ENCODE measurements around the gene NTN1.

NTN1 gene

DNA sequence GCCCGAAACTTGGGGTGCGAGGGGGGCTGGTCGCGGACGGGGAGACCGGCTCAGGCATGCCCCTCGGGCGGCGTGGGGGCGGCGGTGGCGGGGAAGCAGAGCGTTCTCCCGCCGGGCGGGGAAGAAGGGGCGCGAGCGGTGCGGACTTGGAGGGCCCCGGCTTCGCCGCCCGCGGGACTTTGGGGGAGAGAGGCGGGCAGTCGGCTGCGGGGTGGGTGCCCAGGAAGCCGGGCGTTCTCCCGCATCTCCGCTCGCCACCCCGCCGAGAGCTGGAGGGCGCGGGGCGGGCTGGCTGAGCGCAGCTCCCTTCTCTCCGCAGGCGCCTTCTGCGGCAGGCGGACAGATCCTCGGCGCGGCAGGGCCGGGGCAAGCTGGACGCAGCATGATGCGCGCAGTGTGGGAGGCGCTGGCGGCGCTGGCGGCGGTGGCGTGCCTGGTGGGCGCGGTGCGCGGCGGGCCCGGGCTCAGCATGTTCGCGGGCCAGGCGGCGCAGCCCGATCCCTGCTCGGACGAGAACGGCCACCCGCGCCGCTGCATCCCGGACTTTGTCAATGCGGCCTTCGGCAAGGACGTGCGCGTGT, 772 bp downstream of the NTN1 start:
- Histone ChIP-seq H3K9ac (peak overlapping the region; percentile 34; the same call in 1 of the 2 replicates), H3K27me3 (peaks cover 85% of the 10 kb centered on the region), H3K9me3 (peaks cover 10% of the 10 kb centered on the region), H3K4me3 (peak overlapping the region; percentile 82), H3K4me1 (peaks cover 17% of the 10 kb centered on the region), H3K27ac (no peak overlapping the region), H3K4me2 (peak overlapping the region; percentile 99), H3K36me3 (no peaks in the 10 kb centered on the region), H4K20me1 (peaks cover 35% of the 10 kb centered on the region)
- TF ChIP-seq Cebpa-rat (IDR thresholded peaks at IDR 0.05), result no peak

GRCh38 chr17:9022573-9023391, 1.5 kb downstream of the NTN1 start:
- Histone ChIP-seq H3K36me3 (no peaks in the 10 kb centered on the region), H3K27me3 (peaks cover 78% of the 10 kb centered on the region), H3K4me2 (peak overlapping the region; percentile 99), H3K9ac (no peak overlapping the region), H3K27ac (no peak overlapping the region), H4K20me1 (peaks cover 35% of the 10 kb centered on the region), H3K4me1 (peaks cover 17% of the 10 kb centered on the region), H3K4me3 (peak overlapping the region; percentile 82), H3K9me3 (peaks cover 10% of the 10 kb centered on the region)
- TF ChIP-seq Cebpa-rat (IDR thresholded peaks at IDR 0.05), result no peak

DNA sequence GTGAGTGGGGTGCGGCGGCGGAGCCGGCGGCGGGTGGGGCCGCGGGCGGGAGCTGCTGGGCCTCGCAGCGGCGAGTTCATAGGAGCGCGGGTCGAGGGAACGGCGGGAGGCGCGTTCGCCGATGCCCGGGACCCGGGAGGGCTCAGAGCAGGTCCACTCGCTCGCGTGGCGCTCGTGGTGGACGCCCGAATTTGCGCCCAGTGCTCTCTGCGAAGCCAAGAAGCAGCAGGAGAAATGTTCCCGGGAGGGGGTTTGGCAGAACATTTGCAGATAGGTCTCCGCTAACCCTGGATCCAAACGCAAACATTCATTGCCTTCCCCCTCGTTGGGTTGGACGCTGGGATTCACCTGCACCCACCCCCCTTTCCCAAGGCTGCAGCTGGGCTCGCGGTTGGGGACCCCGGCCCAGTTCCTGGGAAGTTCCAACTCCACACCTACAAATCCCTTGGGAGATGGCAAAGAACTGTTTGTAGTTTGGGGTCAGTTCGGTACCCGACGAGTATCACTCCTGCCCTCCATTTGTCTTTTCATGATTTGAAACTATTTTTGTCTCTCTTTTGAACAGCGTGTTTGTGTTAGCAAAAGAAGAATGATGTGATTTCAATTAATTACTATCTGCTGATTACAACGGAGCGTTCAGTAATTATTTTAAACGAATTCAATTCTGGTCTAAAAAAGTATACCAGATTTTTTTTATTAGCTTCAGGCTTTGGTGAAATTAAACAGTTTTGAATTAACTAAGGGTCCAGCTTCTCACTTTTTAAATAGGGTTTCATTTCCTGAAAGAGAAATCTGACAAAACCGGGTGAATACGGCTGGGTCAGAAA, 2.3 kb downstream of the NTN1 start:
- Histone ChIP-seq H3K4me1 (peaks cover 17% of the 10 kb centered on the region), H3K27ac (no peak overlapping the region), H3K4me3 (peak overlapping the region; percentile 82; the same call in 1 of the 2 replicates), H4K20me1 (peaks cover 35% of the 10 kb centered on the region), H3K36me3 (no peaks in the 10 kb centered on the region), H3K4me2 (no peak overlapping the region), H3K9ac (no peak overlapping the region), H3K27me3 (peaks cover 71% of the 10 kb centered on the region), H3K9me3 (peaks cover 10% of the 10 kb centered on the region)
- no peak for TF ChIP-seq Cebpa-rat (IDR thresholded peaks at IDR 0.05)

- Histone ChIP-seq H3K27ac (no peak overlapping the region), H3K9ac (no peak overlapping the region), H3K4me2 (no peak overlapping the region), H3K27me3 (peaks cover 66% of the 10 kb centered on the region), H3K36me3 (no peaks in the 10 kb centered on the region), H3K9me3 (peaks cover 10% of the 10 kb centered on the region), H4K20me1 (peaks cover 35% of the 10 kb centered on the region), H3K4me3 (no peak overlapping the region), H3K4me1 (peaks cover 17% of the 10 kb centered on the region)
- TF ChIP-seq Cebpa-rat (IDR thresholded peaks at IDR 0.05), result no peak
Observed at GRCh38 chr17:9024497-9024896, 3.2 kb downstream of the NTN1 start.

DNA sequence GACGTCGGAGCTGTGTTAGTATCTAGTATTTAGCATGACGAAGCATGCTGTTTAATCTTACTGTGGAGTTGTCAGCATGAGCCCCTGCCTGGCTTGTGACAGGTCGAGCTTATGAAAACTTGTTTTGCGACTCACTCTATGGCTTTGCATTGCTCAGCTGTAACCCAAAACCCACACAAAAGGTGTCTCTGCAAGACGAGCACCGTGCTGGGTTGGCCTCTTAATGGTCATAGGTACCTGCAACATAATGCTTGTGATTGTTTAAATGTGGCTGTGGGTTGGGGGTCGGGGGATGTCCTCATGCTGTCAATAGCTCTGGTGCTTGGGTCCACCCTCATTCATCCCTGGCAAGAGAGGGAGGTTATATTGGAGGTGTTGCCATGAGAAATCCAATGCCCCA, 5.4 kb downstream of the NTN1 start:
- no peak for TF ChIP-seq Cebpa-rat (IDR thresholded peaks at IDR 0.05)
- Histone ChIP-seq H3K4me2 (no peak overlapping the region), H3K36me3 (no peaks in the 10 kb centered on the region), H3K4me3 (no peak overlapping the region), H4K20me1 (peaks cover 33% of the 10 kb centered on the region), H3K9me3 (peaks cover 10% of the 10 kb centered on the region), H3K4me1 (peaks cover 26% of the 10 kb centered on the region), H3K9ac (no peak overlapping the region), H3K27ac (no peak overlapping the region), H3K27me3 (peaks cover 45% of the 10 kb centered on the region)

DNA sequence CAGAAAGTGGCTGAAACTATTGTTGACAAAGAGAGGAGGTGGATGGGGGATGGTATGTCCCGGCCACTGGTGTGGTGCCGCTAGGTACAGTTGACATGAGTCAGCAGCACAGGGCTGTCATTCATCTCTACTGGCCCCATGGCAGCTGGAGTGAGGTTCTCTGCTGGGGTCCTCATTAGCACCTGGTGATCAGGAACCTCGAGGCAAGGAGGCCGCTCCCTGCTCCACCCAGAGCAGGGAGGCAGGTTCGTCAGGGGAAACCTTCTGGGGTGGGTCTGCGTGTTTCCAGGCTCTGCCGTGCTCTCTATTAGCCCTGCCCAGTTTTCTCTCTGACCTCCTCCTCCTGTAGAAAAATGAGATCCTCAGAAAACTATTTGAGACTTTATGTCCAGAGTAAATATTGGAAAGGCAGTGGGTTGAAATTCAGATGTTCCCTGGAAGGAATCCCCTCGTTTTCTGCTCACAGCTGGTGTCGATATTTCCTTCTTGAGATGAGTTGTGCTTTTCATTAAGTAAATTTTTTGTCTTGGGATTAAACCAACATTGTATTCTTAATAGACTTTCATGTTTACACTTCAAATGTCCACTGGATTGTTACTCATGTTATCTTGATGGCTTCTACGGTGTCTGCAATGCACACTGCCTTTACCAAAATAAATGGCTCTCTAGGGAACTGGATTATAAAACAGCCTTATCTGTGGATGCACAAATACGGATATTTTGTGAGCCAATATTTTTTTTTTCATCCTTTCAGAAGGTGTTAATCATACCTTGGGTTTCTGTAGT, 7.1 kb downstream of the NTN1 start:
- peaks cover 28% of the 10 kb centered on the region for H3K27me3 ChIP-seq
- H3K4me1 ChIP-seq, result peaks cover 23% of the 10 kb centered on the region
- no peak overlapping the region for H3K4me2 ChIP-seq
- H3K4me3 ChIP-seq, result no peak overlapping the region
- TF ChIP-seq Cebpa-rat (IDR thresholded peaks at IDR 0.05), result no peak
- no peak overlapping the region for H3K9ac ChIP-seq
- peaks cover 17% of the 10 kb centered on the region for H4K20me1 ChIP-seq
- no peak overlapping the region for H3K27ac ChIP-seq
- 0 out of 2 replicates have a peak, but pooled peaks cover under 1% of the 10 kb centered on the region for H3K9me3 ChIP-seq
- H3K36me3 ChIP-seq, result no peaks in the 10 kb centered on the region

GRCh38 chr17:9028988-9029570, 7.8 kb downstream of the NTN1 start:
- Histone ChIP-seq H3K9me3 (no peaks in the 10 kb centered on the region), H3K4me2 (no peak overlapping the region), H3K4me3 (no peak overlapping the region), H3K27me3 (peaks cover 21% of the 10 kb centered on the region), H3K27ac (no peak overlapping the region), H3K36me3 (no peaks in the 10 kb centered on the region), H3K9ac (no peak overlapping the region), H4K20me1 (peaks cover 11% of the 10 kb centered on the region; the same call in 1 of the 2 replicates), H3K4me1 (peaks cover 23% of the 10 kb centered on the region)
- no peak for TF ChIP-seq Cebpa-rat (IDR thresholded peaks at IDR 0.05)

DNA sequence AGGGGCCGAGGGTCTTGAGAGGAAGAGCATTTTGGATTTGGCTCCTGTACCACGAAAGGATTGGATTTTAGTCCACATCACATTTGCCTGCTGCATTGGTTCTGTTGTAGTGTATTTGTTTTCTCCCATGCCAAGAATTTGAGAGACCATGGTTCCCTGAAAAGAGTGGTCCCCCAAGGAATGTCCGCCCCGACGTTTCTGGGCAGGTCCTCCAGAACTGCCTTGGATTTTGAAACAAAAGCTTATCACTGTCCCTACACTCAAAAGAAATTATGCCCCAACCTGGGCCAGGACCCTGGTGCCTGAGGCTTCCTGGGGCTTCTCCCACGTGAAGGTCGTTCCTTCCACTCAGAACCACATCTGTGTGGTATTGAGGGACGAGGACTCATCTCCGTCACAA, 10.8 kb downstream of the NTN1 start:
- Histone ChIP-seq H3K4me2 (no peak overlapping the region), H3K9ac (no peak overlapping the region)

DNA sequence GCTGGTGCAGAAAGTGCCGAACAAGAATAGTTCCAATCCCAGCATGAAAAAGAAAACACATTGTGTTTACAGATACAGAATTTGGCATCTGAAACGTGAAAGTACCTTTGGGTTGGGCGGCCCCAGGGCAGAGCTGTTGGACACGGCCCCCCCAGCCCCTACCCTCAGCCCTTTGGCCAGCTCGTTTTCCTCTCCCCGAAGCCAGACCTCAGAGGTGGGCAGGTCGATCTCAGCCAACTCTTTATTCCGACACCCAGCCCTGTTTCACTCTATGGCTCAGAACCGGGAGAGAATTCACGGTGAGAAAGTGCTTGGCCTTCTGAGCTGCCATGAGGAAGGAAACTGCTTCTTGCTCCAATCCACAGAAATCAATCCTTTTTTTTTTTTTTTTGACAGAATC, 11.3 kb downstream of the NTN1 start:
- H3K36me3 ChIP-seq, result no peaks in the 10 kb centered on the region
- TF ChIP-seq Cebpa-rat (IDR thresholded peaks at IDR 0.05), result no peak

More for the DNA sequence above, 10.8 kb downstream of the NTN1 start:
- Histone ChIP-seq H3K36me3 (no peaks in the 10 kb centered on the region), H3K27ac (no peak overlapping the region), H3K9me3 (no peaks in the 10 kb centered on the region), H3K4me1 (peaks cover 23% of the 10 kb centered on the region), H3K4me3 (no peak overlapping the region), H3K27me3 (no peaks in the 10 kb centered on the region; the same call in 1 of the 2 replicates), H4K20me1 (no peaks in the 10 kb centered on the region)
- TF ChIP-seq Cebpa-rat (IDR thresholded peaks at IDR 0.05), result no peak

More for the DNA sequence above, 11.3 kb downstream of the NTN1 start:
- no peak overlapping the region for H3K9ac ChIP-seq
- H3K27ac ChIP-seq, result no peak overlapping the region
- no peaks in the 10 kb centered on the region; the same call in 1 of the 2 replicates for H3K27me3 ChIP-seq
- H3K4me1 ChIP-seq, result peaks cover 23% of the 10 kb centered on the region
- no peaks in the 10 kb centered on the region for H4K20me1 ChIP-seq
- no peaks in the 10 kb centered on the region for H3K9me3 ChIP-seq
- no peak overlapping the region for H3K4me2 ChIP-seq
- no peak overlapping the region for H3K4me3 ChIP-seq
